Cardiac septum (tissue), 1 donor: ENCODE measurements around the gene SLC35D2. TPM values are rescaled to one million over a fixed set of nuclear protein-coding genes. Genes with fewer than 3 reads are reported as not detected.
"Not testable (repeated sequence)": the region's sequence is repeated elsewhere in the genome, so short reads cannot be mapped to it uniquely, and the experiment has no call there.

Experiments used
- DNase-seq: peaks from one replicate; pipeline ENCODE4 v3.0.0-alpha.2; 2020; ENCODE audit warnings: low spot score
- intact Hi-C: fragments of 100-400 bp; cut with DNase I; formaldehyde crosslinking; loops from one replicate; pipeline ENCODE4 v1.14.0; 2022
- total RNA-seq: library from RNA; stranded (reverse); fragmentation: NEBNext Ultra II Directional; extraction: Animal tissue kit (Norgen Biotek cat#: 25700); gene quantifications from one replicate; pipeline ENCODE4 v1.2.1, GENCODE V29; 2021
- donor health status: DM: no; HTN: no; CAD: no.

The SLC35D2 gene
- total RNA-seq, 1 donor from 2014 or later: 12.9 TPM

- intact Hi-C loops: loop anchor here (10.0 kb wide), 1 partner anchor 51 kb away; no protein-coding TSS in a partner anchor
- not testable (repeated sequence) for DNase-seq
Observed at GRCh38 chr9:96375507-96375906, 8.0 kb downstream of the SLC35D2 start.

GRCh38 chr9:96367943-96368342 is 15.6 kb downstream of the SLC35D2 start:
- DNase-seq: no peak
- intact Hi-C loops: no loop called here

GRCh38 chr9:96363175-96363967 is 20.1 kb downstream of the SLC35D2 start:
- intact Hi-C loops: no loop called here
- DNase-seq: no peak

GRCh38 chr9:96362119-96362518 is 21.4 kb downstream of the SLC35D2 start:
- intact Hi-C loops, DNase-seq: not testable (repeated sequence)

GRCh38 chr9:96361668-96362067 is 21.8 kb downstream of the SLC35D2 start:
- DNase-seq: no peak
- intact Hi-C loops: no loop called here

- intact Hi-C loops: no loop called here
- DNase-seq: no peak
Observed at GRCh38 chr9:96360976-96361375, 22.5 kb downstream of the SLC35D2 start.

GRCh38 chr9:96360523-96360922 is 23.0 kb downstream of the SLC35D2 start:
- DNase-seq, intact Hi-C loops: not testable (repeated sequence)

- intact Hi-C loops: no loop called here
- no peak for DNase-seq
Observed at GRCh38 chr9:96350866-96351265, 32.6 kb downstream of the SLC35D2 start.

GRCh38 chr9:96348261-96348660 is 35.2 kb downstream of the SLC35D2 start:
- DNase-seq: no peak
- intact Hi-C loops: no loop called here

- intact Hi-C loops: no loop called here
- DNase-seq: no peak
Observed at GRCh38 chr9:96345551-96345950, 38.0 kb downstream of the SLC35D2 start.

GRCh38 chr9:96344458-96345180 is 38.9 kb downstream of the SLC35D2 start:
- DNase-seq: no peak
- intact Hi-C loops: loop anchor here (5.0 kb wide), 1 partner anchor 38 kb away; the partner anchor contains the start of gene SLC35D2

GRCh38 chr9:96343515-96344360 is 39.8 kb downstream of the SLC35D2 start:
- no peak for DNase-seq
- intact Hi-C loops: loop anchor here (2.0 to 5.0 kb wide), 2 partner anchors 39 to 75 kb away; partner anchors contain the start of genes SLC35D2 and ZNF367

GRCh38 chr9:96342571-96343245 is 40.8 kb downstream of the SLC35D2 start:
- intact Hi-C loops: loop anchor here (2.0 to 5.0 kb wide), 2 partner anchors 40 to 76 kb away; partner anchors contain the start of genes SLC35D2 and ZNF367
- no peak for DNase-seq

- intact Hi-C loops: loop anchor here (5.0 kb wide), 1 partner anchor 42 kb away; the partner anchor contains the start of gene SLC35D2
- no peak for DNase-seq
Observed at GRCh38 chr9:96340707-96341106, 42.8 kb downstream of the SLC35D2 start.

- intact Hi-C loops: no loop called here
- no peak for DNase-seq
Observed at GRCh38 chr9:96338299-96338698, 45.2 kb downstream of the SLC35D2 start.

GRCh38 chr9:96333958-96334357 is 49.6 kb downstream of the SLC35D2 start:
- intact Hi-C loops: no loop called here
- DNase-seq: no peak

- DNase-seq: no peak
- intact Hi-C loops: no loop called here
Observed at GRCh38 chr9:96331236-96331947, 52.1 kb downstream of the SLC35D2 start.

GRCh38 chr9:96327694-96328352 is 55.7 kb downstream of the SLC35D2 start:
- intact Hi-C loops: loop anchor here (5.0 to 10.0 kb wide), 3 partner anchors 47 to 339 kb away; partner anchors contain the start of gene ZNF367
- no peak for DNase-seq
